Upper lobe of left lung (tissue), 4 donors: Measurements from ENCODE around the gene SARS1.

Experiments
- CTCF ChIP-seq, 6 experiments: fragments of 450-650 bp in 4 of 6; fragments of 200-600 bp in 2 of 6; sonication (generic) in 2 of 6; IDR thresholded peaks; one replicate each; pipeline ENCODE4 v1.5.1; 2016 to 2019; ENCODE audit warnings: antibody characterized with exemption in 6 of 6
- EP300 ChIP-seq, 4 donors: sonication (generic); formaldehyde crosslinking; IDR thresholded peaks; one replicate each; pipeline ENCODE4 v1.5.1; 2017; ENCODE audit warnings: antibody characterized with exemption in 4 of 4, control low read depth in 2 of 4
- POLR2A ChIP-seq, 4 donors: fragments of 450-650 bp; IDR thresholded peaks; one replicate each; pipeline ENCODE4 v1.5.1; 2016 to 2017; ENCODE audit warnings: antibody characterized with exemption in 4 of 4, mild to moderate bottlenecking in 2 of 4
- POLR2AphosphoS5 ChIP-seq, 2 donors: sonication (generic); formaldehyde crosslinking; IDR thresholded peaks; one replicate each; pipeline ENCODE4 v1.5.1; 2017; ENCODE audit warnings: antibody characterized with exemption in 2 of 2

- no peak for TF ChIP-seq CTCF (IDR thresholded peaks at IDR 0.05)
- TF ChIP-seq POLR2A (IDR thresholded peaks at IDR 0.05) = no peak
- no peak for TF ChIP-seq EP300 (IDR thresholded peaks at IDR 0.05)
- no peak for TF ChIP-seq POLR2AphosphoS5 (IDR thresholded peaks at IDR 0.05)
Measured at GRCh38 chr1:109252167-109252892, 38.6 kb downstream of the SARS1 start.
